GM19397 (cell line): Measurements from ENCODE around the gene ATP13A3.
"Not testable (repeated sequence)": the region's sequence is repeated elsewhere in the genome, so short reads cannot be mapped to it uniquely, and the experiment has no call there.

Experiments
- ATAC-seq: cut with Tn5 transposase; IDR thresholded peaks from one replicate; pipeline ENCODE4 v1.9.1; 2021; ENCODE audit warnings: mild to moderate bottlenecking, moderate library complexity; ENCODE audit not compliant: unreplicated experiment

Gene ATP13A3

GRCh38 chr3:194500198-194500597, 13.4 kb upstream of the ATP13A3 start:
- no peak for ATAC-seq

- ATAC-seq, result not testable (repeated sequence)
Observed at GRCh38 chr3:194499516-194499915, 12.7 kb upstream of the ATP13A3 start.

GRCh38 chr3:194497799-194498575, 11.2 kb upstream of the ATP13A3 start:
- ATAC-seq, result no peak

GRCh38 chr3:194496217-194496919, 9.6 kb upstream of the ATP13A3 start:
- no peak for ATAC-seq

GRCh38 chr3:194494951-194495374, 8.2 kb upstream of the ATP13A3 start:
- ATAC-seq, result no peak

GRCh38 chr3:194493995-194494927, 7.5 kb upstream of the ATP13A3 start:
- not testable (repeated sequence) for ATAC-seq

- ATAC-seq, result no peak
Observed at GRCh38 chr3:194492001-194492400, 5.2 kb upstream of the ATP13A3 start.

- ATAC-seq, result no peak
Observed at GRCh38 chr3:194489736-194490612, 3.2 kb upstream of the ATP13A3 start.

- ATAC-seq, result no peak
Observed at GRCh38 chr3:194488055-194488742, 1.4 kb upstream of the ATP13A3 start.

GRCh38 chr3:194487289-194488054, 670 bp upstream of the ATP13A3 start:
- peak; percentile 10 for ATAC-seq

GRCh38 chr3:194485881-194486539, 792 bp downstream of the ATP13A3 start:
- peak; percentile 13 for ATAC-seq

- ATAC-seq, result no peak
Observed at GRCh38 chr3:194485468-194485880, 1.3 kb downstream of the ATP13A3 start.

GRCh38 chr3:194484614-194485013, 2.2 kb downstream of the ATP13A3 start:
- ATAC-seq, result no peak

GRCh38 chr3:194483850-194484249, 3.0 kb downstream of the ATP13A3 start:
- ATAC-seq, result no peak

GRCh38 chr3:194482830-194483229, 4.0 kb downstream of the ATP13A3 start:
- not testable (repeated sequence) for ATAC-seq

GRCh38 chr3:194482196-194482593, 4.6 kb downstream of the ATP13A3 start:
- ATAC-seq, result no peak

- ATAC-seq, result no peak
Observed at GRCh38 chr3:194481525-194482195, 5.1 kb downstream of the ATP13A3 start.

- no peak for ATAC-seq
Observed at GRCh38 chr3:194481103-194481502, 5.7 kb downstream of the ATP13A3 start.
